K562 (cell line): Measurements from ENCODE around the gene IKBKG. TPM values are rescaled to one million over a fixed set of nuclear protein-coding genes. Genes with fewer than 3 reads are reported as not detected.

Experiments
- ATAC-seq: fragments of 200-7000 bp; cut with Tn5 transposase; 3 replicates; pipeline ENCODE4 v1.9.1; 2020; ENCODE audit warnings: moderate library complexity
- BruUV-seq: library from RNA; stranded (reverse); fragments of 400-500 nt; replicated peaks from 2 replicates; lab custom pipeline; 2021; lab: Mats Ljungman, UMichigan
- CTCF ChIA-PET: fragments of 300-600 bp; formaldehyde crosslinking; extraction: SDS; loops from one replicate; lab custom pipeline; 2021; ENCODE audit warnings: low intra/inter-chr PET ratio; lab: Yijun Ruan, JAX
- POLR2A ChIA-PET: fragments of 300-600, 350-650 bp; sonication (Branson Sonifier 250); formaldehyde crosslinking; extraction: SDS; loops from one replicate; lab custom pipeline; 2021; ENCODE audit warnings: antibody characterized with exemption, inconsistent platforms; lab: Yijun Ruan, JAX
- DNase-seq, 4 experiments: peaks; one replicate each; pipeline versions ENCODE4 v3.0.0 to v3.0.0-alpha.2; 2011 to 2018; ENCODE audit warnings: low spot score in 3 of 4, mixed read lengths in 3 of 4; ENCODE audit errors: extremely low read depth in 1 of 4
- FAIRE-seq: peaks from 2 replicates; lab custom pipeline; 2011; peaks lifted over from hg19 to GRCh38; lab: Jason Lieb, UNC
- H2AFZ ChIP-seq: 2 replicates; pipeline ENCODE4 v1.6.0; 2011; ENCODE audit warnings: low read depth, low read length, control low read depth, inconsistent platforms
- H3K27ac ChIP-seq: fragments of 200-600 bp; 3 replicates; pipeline ENCODE4 v1.8.0; 2011; ENCODE audit warnings: low read depth, mild to moderate bottlenecking, control low read depth, inconsistent platforms, low read length, moderate library complexity, mixed read lengths; ENCODE audit errors: extremely low read depth
- H3K27me3 ChIP-seq, 2 experiments: fragments of 300-600 bp in 1 of 2; 2 replicates in 1 of 2; 3 replicates in 1 of 2; pipeline versions ENCODE4 v1.6.0 to v1.8.0; 2011; ENCODE audit warnings: inconsistent platforms in 2 of 2, low read length in 2 of 2, mild to moderate bottlenecking in 1 of 2, mixed read lengths in 1 of 2, moderate library complexity in 1 of 2; ENCODE audit not compliant: control insufficient read depth in 2 of 2, insufficient read depth in 2 of 2
- H3K36me3 ChIP-seq: fragments of 300-600 bp; 3 replicates; pipeline ENCODE4 v1.8.0; 2011; ENCODE audit warnings: mild to moderate bottlenecking, low read length, inconsistent platforms; ENCODE audit not compliant: control insufficient read depth, insufficient read depth
- H3K4me1 ChIP-seq, 2 experiments: fragments of 200-600 bp in 1 of 2; replicated peaks in 1 of 2; 2 replicates in 1 of 2; 3 replicates in 1 of 2; pipeline versions ENCODE4 v1.5.1 to v1.8.0; 2011; ENCODE audit warnings: inconsistent platforms in 2 of 2, low read length in 2 of 2, mild to moderate bottlenecking in 1 of 2, mixed read lengths in 1 of 2, moderate library complexity in 1 of 2; ENCODE audit not compliant: control insufficient read depth in 2 of 2, insufficient read depth in 2 of 2
- H3K4me2 ChIP-seq: 2 replicates; pipeline ENCODE4 v1.6.1; 2011; ENCODE audit warnings: low read length, control low read depth, inconsistent platforms, mixed read lengths; ENCODE audit not compliant: insufficient read depth
- H3K4me3 ChIP-seq: fragments of 200-600 bp; sonication (generic), shearing (Covaris generic); 2 replicates; pipeline ENCODE4 v1.5.1; 2016; ENCODE audit warnings: control low read depth, inconsistent platforms
- H3K79me2 ChIP-seq: fragments of 200-600 bp; 3 replicates; pipeline ENCODE4 v1.8.0; 2011; ENCODE audit warnings: low read length, inconsistent platforms; ENCODE audit not compliant: control insufficient read depth, insufficient read depth
- H3K9ac ChIP-seq, 2 experiments: 2 replicates each; pipeline versions ENCODE4 v1.6.0 to v1.6.1; 2011; ENCODE audit warnings: low read depth in 2 of 2, low read length in 2 of 2, control low read depth in 1 of 2, inconsistent platforms in 1 of 2, mild to moderate bottlenecking in 1 of 2, mixed read lengths in 1 of 2; ENCODE audit not compliant: insufficient read depth in 1 of 2
- H3K9me1 ChIP-seq: one replicate; pipeline ENCODE4 v1.6.0; 2011; ENCODE audit warnings: inconsistent platforms, mild to moderate bottlenecking, low read length, moderate library complexity; ENCODE audit not compliant: control insufficient read depth, insufficient read depth
- H3K9me3 ChIP-seq: replicated peaks from 2 replicates; pipeline ENCODE4 v1.5.1; 2011; ENCODE audit warnings: low read depth, low read length, inconsistent platforms; ENCODE audit not compliant: control insufficient read depth, insufficient read depth
- H4K20me1 ChIP-seq: replicated peaks from 2 replicates; pipeline ENCODE4 v1.6.1; 2011; ENCODE audit warnings: low read length, inconsistent platforms, mixed read lengths; ENCODE audit not compliant: control insufficient read depth, insufficient read depth
- ARID1B ChIP-seq: fragments of 450-650 bp; IDR thresholded peaks from 2 replicates; pipeline ENCODE4 v1.6.1; 2016; ENCODE audit warnings: antibody characterized with exemption, mild to moderate bottlenecking, inconsistent platforms
- CBFA2T2 ChIP-seq: fragments of 450-650 bp; conservative IDR thresholded peaks from 2 replicates; pipeline ENCODE4 v1.6.1; 2017; ENCODE audit warnings: mild to moderate bottlenecking
- CBFA2T3 ChIP-seq: fragments of 450-650 bp; IDR thresholded peaks from 2 replicates; pipeline ENCODE4 v1.6.1; 2017
- ELF1 ChIP-seq: fragments of 200-800 bp; sonication (Bioruptor generic); IDR thresholded peaks from 2 replicates; pipeline ENCODE4 v1.6.1; 2016; ENCODE audit warnings: missing genetic modification characterization, missing compliant biosample characterization
- FOXK2 ChIP-seq, 2 experiments: fragments of 450-650 bp; IDR thresholded peaks in 1 of 2; conservative IDR thresholded peaks in 1 of 2; 2 replicates each; pipeline ENCODE4 v1.6.1; 2016; ENCODE audit warnings: low read depth in 2 of 2, mild to moderate bottlenecking in 1 of 2
- POLR2AphosphoS2 ChIP-seq: IDR thresholded peaks from 2 replicates; pipeline ENCODE4 v1.6.1; 2012; ENCODE audit warnings: low read length, improper control_type of control experiment
- SOX6 ChIP-seq: fragments of 450-650 bp; IDR thresholded peaks from 2 replicates; pipeline ENCODE4 v1.6.1; 2014; ENCODE audit warnings: mild to moderate bottlenecking
- TAL1 ChIP-seq: fragments of 450-650 bp; IDR thresholded peaks from 2 replicates; pipeline ENCODE4 v1.6.1; 2016; ENCODE audit warnings: mild to moderate bottlenecking
- TCF3 ChIP-seq: sonication (generic); formaldehyde crosslinking; IDR thresholded peaks from 2 replicates; pipeline ENCODE4 v1.4.0; 2020; ENCODE audit warnings: mild to moderate bottlenecking, missing genetic modification reagents
- USF1 ChIP-seq: sonication (generic); formaldehyde crosslinking; IDR thresholded peaks from 2 replicates; pipeline ENCODE4 v1.9.0; 2022; ENCODE audit warnings: mild to moderate bottlenecking, missing genetic modification reagents
- WGBS: fragments of 100-300 bp; shearing (Covaris generic); methylation state at CpG from one replicate; pipeline ENCODE4 v1.1.6; 2016; ENCODE audit warnings: low coverage, mixed read lengths; ENCODE audit not compliant: insufficient coverage; ENCODE audit errors: missing lambda C conversion rate; 5-methylcytosine and 5-hydroxymethylcytosine counted together
- in situ Hi-C: fragments of 300-500 bp; cut with MboI; formaldehyde crosslinking; loops from 4 replicates; pipeline ENCODE4 v1.15.0; 2018; ENCODE audit warnings: inconsistent platforms, mixed read lengths
- intact Hi-C: fragments of 100-400 bp; cut with micrococcal nuclease; formaldehyde crosslinking; loops from 2 replicates; pipeline ENCODE4 v1.14.2; 2022
- polyA plus RNA-seq, 8 experiments: library from polyadenylated mRNA; depleted of rRNA in 4 of 8; stranded (reverse) in 5 of 8; unstranded in 3 of 8; fragments of >200 nt; fragmentation: Nextera tagmentation in 2 of 8; fragmentation: Illumina TruSeq in 1 of 8; extraction: Ambion mirVana in 2 of 8; extraction: Trizol in 1 of 8; gene quantifications; 2 replicates each; pipeline versions ENCODE4 v1.2.1 to v1.2.3, GENCODE V29; 2011 to 2014; ENCODE audit warnings: inconsistent platforms in 1 of 8, missing spikeins in 1 of 8
- total RNA-seq, 7 experiments: library from RNA; depleted of rRNA in 6 of 7; stranded (reverse); fragments of >200 nt in 6 of 7; fragmentation: Illumina TruSeq in 2 of 7; extraction: Trizol in 2 of 7; gene quantifications; 2 replicates each; pipeline versions ENCODE4 v1.2.1 to v1.2.3, GENCODE V29; 2011 to 2021; ENCODE audit warnings: low replicate concordance in 1 of 7
- TF ChIP-seq, protein P1 (sequence below): fragments of 450-650 bp; IDR thresholded peaks from 2 replicates; pipeline ENCODE4 v1.6.1; 2017; ENCODE audit warnings: antibody characterized with exemption, mild to moderate bottlenecking

The IKBKG gene
- total and polyA plus RNA-seq, 9 of the 15 experiments (the other 6 are each of a cell fraction or from before 2014, with no cell fraction given): 0.68 to 60.0 (median 21.9) TPM

GRCh38 chrX:154519389-154519788 is 28.0 kb upstream of the IKBKG start:
- ATAC-seq: no peak
- peak; percentile 73 for FAIRE-seq

More at GRCh38 chrX:154519389-154519788, 28.0 kb upstream of the IKBKG start:
- Histone ChIP-seq H3K4me2 (peak overlapping the region; percentile 37; the same call in 1 of the 2 replicates), H3K27me3 (no peaks in the 10 kb centered on the region), H3K9ac (peak overlapping the region; percentile 25 to 81; a peak in 2 of 4 replicates), H3K4me3 (no peak overlapping the region), H3K9me3 (no peaks in the 10 kb centered on the region), H3K27ac (peak overlapping the region; percentile 41; the same call in 1 of the 3 replicates), H3K36me3 (no peaks in the 10 kb centered on the region), H3K4me1 (peaks cover 13 to 37% of the 10 kb centered on the region in 2 experiments; a peak in 4 of 5 replicates), H3K79me2 (peaks cover 18% of the 10 kb centered on the region), H3K9me1 (no peaks in the 10 kb centered on the region), H4K20me1 (no peaks in the 10 kb centered on the region), H2AFZ (peak overlapping the region; percentile 70)
- ChIA-PET CTCF (interaction anchor here (0.6 kb wide), 1 partner anchor 9 kb away, joined by 5 read pairs; no protein-coding TSS in a partner anchor), POLR2A (interaction anchor here (1.0 to 1.8 kb wide), 3 partner anchors 12 to 121 kb away, joined by 4 to 5 read pairs (median 5); partner anchors contain the start of gene RPL10)
- in situ Hi-C loops: no loop called here
- TF ChIP-seq CBFA2T3 (peak; percentile 60), ARID1B (peak; percentile 38; the same call in 1 of the 2 replicates), ELF1 (tag) (no peak), POLR2AphosphoS2 (no peak), SOX6 (peak; percentile 60), TCF3 (peak; percentile 40; the same call in 1 of the 2 replicates), USF1 (CRISPR knock-in tag) (no peak), FOXK2 (conservative IDR thresholded peaks at IDR 0.05 in 1 of 2, IDR thresholded peaks at IDR 0.05 in 1 of 2; ENCODE audit: low read depth in 2 of 2) (peak; percentile 23 to 51; a peak in 1 of 4 replicates), TAL1 (peak; percentile 46), CBFA2T2 (peak; percentile 37; the same call in 1 of the 2 replicates)
- TF ChIP-seq, protein P1, sequence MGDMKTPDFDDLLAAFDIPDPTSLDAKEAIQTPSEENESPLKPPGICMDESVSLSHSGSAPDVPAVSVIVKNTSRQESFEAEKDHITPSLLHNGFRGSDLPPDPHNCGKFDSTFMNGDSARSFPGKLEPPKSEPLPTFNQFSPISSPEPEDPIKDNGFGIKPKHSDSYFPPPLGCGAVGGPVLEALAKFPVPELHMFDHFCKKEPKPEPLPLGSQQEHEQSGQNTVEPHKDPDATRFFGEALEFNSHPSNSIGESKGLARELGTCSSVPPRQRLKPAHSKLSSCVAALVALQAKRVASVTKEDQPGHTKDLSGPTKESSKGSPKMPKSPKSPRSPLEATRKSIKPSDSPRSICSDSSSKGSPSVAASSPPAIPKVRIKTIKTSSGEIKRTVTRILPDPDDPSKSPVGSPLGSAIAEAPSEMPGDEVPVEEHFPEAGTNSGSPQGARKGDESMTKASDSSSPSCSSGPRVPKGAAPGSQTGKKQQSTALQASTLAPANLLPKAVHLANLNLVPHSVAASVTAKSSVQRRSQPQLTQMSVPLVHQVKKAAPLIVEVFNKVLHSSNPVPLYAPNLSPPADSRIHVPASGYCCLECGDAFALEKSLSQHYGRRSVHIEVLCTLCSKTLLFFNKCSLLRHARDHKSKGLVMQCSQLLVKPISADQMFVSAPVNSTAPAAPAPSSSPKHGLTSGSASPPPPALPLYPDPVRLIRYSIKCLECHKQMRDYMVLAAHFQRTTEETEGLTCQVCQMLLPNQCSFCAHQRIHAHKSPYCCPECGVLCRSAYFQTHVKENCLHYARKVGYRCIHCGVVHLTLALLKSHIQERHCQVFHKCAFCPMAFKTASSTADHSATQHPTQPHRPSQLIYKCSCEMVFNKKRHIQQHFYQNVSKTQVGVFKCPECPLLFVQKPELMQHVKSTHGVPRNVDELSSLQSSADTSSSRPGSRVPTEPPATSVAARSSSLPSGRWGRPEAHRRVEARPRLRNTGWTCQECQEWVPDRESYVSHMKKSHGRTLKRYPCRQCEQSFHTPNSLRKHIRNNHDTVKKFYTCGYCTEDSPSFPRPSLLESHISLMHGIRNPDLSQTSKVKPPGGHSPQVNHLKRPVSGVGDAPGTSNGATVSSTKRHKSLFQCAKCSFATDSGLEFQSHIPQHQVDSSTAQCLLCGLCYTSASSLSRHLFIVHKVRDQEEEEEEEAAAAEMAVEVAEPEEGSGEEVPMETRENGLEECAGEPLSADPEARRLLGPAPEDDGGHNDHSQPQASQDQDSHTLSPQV: 0 out of 2 replicates have a peak, but pooled peaks have one; percentile 32
- peak in 1 of 4 experiments; percentile 63 for DNase-seq
- no TSS peak for BruUV-seq
- intact Hi-C loops: loop anchor here (5.0 kb wide), 1 partner anchor 37 kb away; no protein-coding TSS in a partner anchor
- 13% methylated on average over 6 of the region's 8 CpGs for WGBS
